HG03095 (cell line): ENCODE results near the gene PGM3.

Experiments used
- ATAC-seq: cut with Tn5 transposase; IDR thresholded peaks from one replicate; pipeline ENCODE4 v1.9.1; 2021; ENCODE audit warnings: moderate library complexity; ENCODE audit not compliant: unreplicated experiment

Gene PGM3

DNA sequence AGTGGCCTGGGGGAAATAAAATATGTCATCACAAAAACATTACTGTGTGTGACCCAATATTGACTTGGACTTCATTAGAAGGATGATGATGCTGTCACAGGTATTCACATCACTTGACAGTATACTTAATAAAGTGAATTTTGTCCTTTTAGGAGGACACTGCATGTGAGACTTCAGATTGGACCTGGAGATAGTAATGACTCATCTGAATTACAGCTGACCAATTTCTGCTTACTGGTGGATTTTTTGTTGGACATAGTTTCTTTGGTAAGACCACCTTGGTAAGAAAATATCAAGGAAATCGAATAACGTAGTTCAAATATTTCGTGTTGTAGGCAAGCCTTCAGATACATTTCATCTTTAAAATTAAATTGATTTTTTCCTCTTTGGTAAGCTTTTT is 68.5 kb downstream of the PGM3 start:
- ATAC-seq, result no peak

DNA sequence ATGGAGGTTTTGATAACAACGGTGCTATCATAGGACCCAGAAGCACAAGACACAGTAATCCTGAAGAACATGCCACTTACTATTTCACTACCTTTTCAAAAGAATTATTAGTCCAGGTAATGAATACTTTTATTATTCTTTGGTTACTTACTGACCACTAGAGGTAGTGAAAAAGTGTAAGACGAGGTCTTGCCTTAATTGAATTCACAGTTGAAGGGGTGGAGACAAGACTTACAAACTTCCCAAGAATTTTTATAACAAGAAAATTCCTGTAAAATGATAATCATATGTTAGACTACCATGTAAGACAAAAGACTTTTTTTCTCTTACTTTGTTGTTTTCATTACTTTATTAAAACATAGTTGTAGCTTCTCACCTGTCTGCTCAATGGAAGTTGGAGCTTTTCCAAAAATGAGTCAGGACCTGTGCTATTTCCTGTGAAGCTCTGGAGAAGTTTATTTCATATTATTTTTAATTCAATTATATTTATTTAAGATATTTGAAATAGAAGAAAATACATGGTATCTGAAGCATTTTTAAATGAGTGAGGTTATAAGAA is 73.2 kb downstream of the PGM3 start:
- ATAC-seq, result no peak

DNA sequence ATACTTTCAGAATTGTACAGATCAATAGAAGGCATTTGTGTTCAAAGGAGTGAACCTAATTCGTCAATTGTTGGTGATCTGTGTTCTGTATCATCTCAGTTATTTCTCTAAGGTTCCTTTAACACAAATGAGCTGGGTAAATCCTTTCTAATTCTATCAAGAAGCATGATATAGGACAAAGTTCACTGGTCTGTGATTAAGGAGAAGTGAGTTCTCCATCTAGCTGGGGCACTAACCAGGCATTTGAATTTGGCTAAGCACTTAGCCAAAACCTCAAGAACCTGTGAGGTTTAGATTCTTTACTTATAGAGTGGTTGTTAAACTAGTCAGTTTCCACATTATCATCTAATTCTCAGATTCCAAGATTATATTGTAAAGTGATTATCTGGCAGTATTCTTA is 75.3 kb downstream of the PGM3 start:
- ATAC-seq, result no peak
